ENCODE data around the gene ASIC4.

Gene ASIC4

GRCh38 chr2:219540784-219541504 is 26.7 kb downstream of the ASIC4 start:
- H3K4me3 ChIP-seq (ENCODE audit: low read length), result peak overlapping the region; percentile 90; the same call in 1 of the 2 replicates
- H4K20me1 ChIP-seq (ENCODE audit: control insufficient read depth, insufficient read depth, low read depth, low read length), result peaks cover 6% of the 10 kb centered on the region
- peaks cover 13% of the 10 kb centered on the region; the same call in 1 of the 2 replicates for H3K27me3 ChIP-seq (ENCODE audit: control insufficient read depth, low read length)
- peaks cover 22% of the 10 kb centered on the region for H3K4me1 ChIP-seq (ENCODE audit: control insufficient read depth, low read length)
- no peaks in the 10 kb centered on the region for H3F3A ChIP-seq (ENCODE audit: control insufficient read depth, insufficient read depth)
- H3K9me3 ChIP-seq (ENCODE audit: control insufficient read depth, insufficient read depth, low read length), result no peaks in the 10 kb centered on the region
- peak overlapping the region; percentile 74 for H3K4me2 ChIP-seq (ENCODE audit: low read length)
- H3K27ac ChIP-seq (ENCODE audit: low read depth, low read length), result no peak overlapping the region
- TF ChIP-seq EZH2phosphoT487 (IDR thresholded peaks at IDR 0.05; ENCODE audit: borderline replicate concordance, low read length), result no peak
- TF ChIP-seq, protein P1, sequence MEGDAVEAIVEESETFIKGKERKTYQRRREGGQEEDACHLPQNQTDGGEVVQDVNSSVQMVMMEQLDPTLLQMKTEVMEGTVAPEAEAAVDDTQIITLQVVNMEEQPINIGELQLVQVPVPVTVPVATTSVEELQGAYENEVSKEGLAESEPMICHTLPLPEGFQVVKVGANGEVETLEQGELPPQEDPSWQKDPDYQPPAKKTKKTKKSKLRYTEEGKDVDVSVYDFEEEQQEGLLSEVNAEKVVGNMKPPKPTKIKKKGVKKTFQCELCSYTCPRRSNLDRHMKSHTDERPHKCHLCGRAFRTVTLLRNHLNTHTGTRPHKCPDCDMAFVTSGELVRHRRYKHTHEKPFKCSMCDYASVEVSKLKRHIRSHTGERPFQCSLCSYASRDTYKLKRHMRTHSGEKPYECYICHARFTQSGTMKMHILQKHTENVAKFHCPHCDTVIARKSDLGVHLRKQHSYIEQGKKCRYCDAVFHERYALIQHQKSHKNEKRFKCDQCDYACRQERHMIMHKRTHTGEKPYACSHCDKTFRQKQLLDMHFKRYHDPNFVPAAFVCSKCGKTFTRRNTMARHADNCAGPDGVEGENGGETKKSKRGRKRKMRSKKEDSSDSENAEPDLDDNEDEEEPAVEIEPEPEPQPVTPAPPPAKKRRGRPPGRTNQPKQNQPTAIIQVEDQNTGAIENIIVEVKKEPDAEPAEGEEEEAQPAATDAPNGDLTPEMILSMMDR (IDR thresholded peaks at IDR 0.05; ENCODE audit: low read depth, low read length, poor library complexity, severe bottlenecking), result no peak
- H3K79me2 ChIP-seq (ENCODE audit: control insufficient read depth, low read length), result peaks cover 8% of the 10 kb centered on the region
- no peaks in the 10 kb centered on the region for H3K9me2 ChIP-seq (replicated peaks; ENCODE audit: control insufficient read depth, low read length)
- H3K36me3 ChIP-seq (ENCODE audit: control insufficient read depth, low read length), result peaks cover 25% of the 10 kb centered on the region

- Histone ChIP-seq H3K4me3 (ENCODE audit: low read length) (peak overlapping the region; percentile 90), H3K9me3 (ENCODE audit: control insufficient read depth, insufficient read depth, low read length) (no peaks in the 10 kb centered on the region)
- TF ChIP-seq EZH2phosphoT487 (IDR thresholded peaks at IDR 0.05; ENCODE audit: borderline replicate concordance, low read length), result no peak
- TF ChIP-seq, protein P1 (IDR thresholded peaks at IDR 0.05; ENCODE audit: low read depth, low read length, poor library complexity, severe bottlenecking), result peak; percentile 100
Measured at GRCh38 chr2:219541611-219542180, 27.4 kb downstream of the ASIC4 start.

GRCh38 chr2:219542931-219543595 is 28.8 kb downstream of the ASIC4 start:
- H3K4me3 ChIP-seq (ENCODE audit: low read length), result peak overlapping the region; percentile 90
- H3F3A ChIP-seq (ENCODE audit: control insufficient read depth, insufficient read depth), result no peaks in the 10 kb centered on the region
- peak overlapping the region; percentile 66 for H3K27ac ChIP-seq (ENCODE audit: low read depth, low read length)
- peaks cover 6% of the 10 kb centered on the region for H4K20me1 ChIP-seq (ENCODE audit: control insufficient read depth, insufficient read depth, low read depth, low read length)
- peaks cover 22% of the 10 kb centered on the region for H3K4me1 ChIP-seq (ENCODE audit: control insufficient read depth, low read length)
- H3K9me3 ChIP-seq (ENCODE audit: control insufficient read depth, insufficient read depth, low read length), result no peaks in the 10 kb centered on the region
- peaks cover 25% of the 10 kb centered on the region for H3K36me3 ChIP-seq (ENCODE audit: control insufficient read depth, low read length)
- H3K79me2 ChIP-seq (ENCODE audit: control insufficient read depth, low read length), result peaks cover 8% of the 10 kb centered on the region
- H3K27me3 ChIP-seq (ENCODE audit: control insufficient read depth, low read length), result peaks cover 15% of the 10 kb centered on the region; the same call in 1 of the 2 replicates
- peak overlapping the region; percentile 74 for H3K4me2 ChIP-seq (ENCODE audit: low read length)
- no peaks in the 10 kb centered on the region for H3K9me2 ChIP-seq (replicated peaks; ENCODE audit: control insufficient read depth, low read length)
- TF ChIP-seq, protein P1 (IDR thresholded peaks at IDR 0.05; ENCODE audit: low read depth, low read length, poor library complexity, severe bottlenecking), result no peak
- no peak for TF ChIP-seq EZH2phosphoT487 (IDR thresholded peaks at IDR 0.05; ENCODE audit: borderline replicate concordance, low read length)

More at GRCh38 chr2:219541611-219542180, 27.4 kb downstream of the ASIC4 start:
- H3K27ac ChIP-seq (ENCODE audit: low read depth, low read length), result no peak overlapping the region
- peaks cover 6% of the 10 kb centered on the region for H4K20me1 ChIP-seq (ENCODE audit: control insufficient read depth, insufficient read depth, low read depth, low read length)
- H3K9me2 ChIP-seq (replicated peaks; ENCODE audit: control insufficient read depth, low read length), result no peaks in the 10 kb centered on the region
- peaks cover 15% of the 10 kb centered on the region; the same call in 1 of the 2 replicates for H3K27me3 ChIP-seq (ENCODE audit: control insufficient read depth, low read length)
- H3F3A ChIP-seq (ENCODE audit: control insufficient read depth, insufficient read depth), result no peaks in the 10 kb centered on the region
- H3K4me2 ChIP-seq (ENCODE audit: low read length), result peak overlapping the region; percentile 74
- peaks cover 22% of the 10 kb centered on the region for H3K4me1 ChIP-seq (ENCODE audit: control insufficient read depth, low read length)
- peaks cover 25% of the 10 kb centered on the region for H3K36me3 ChIP-seq (ENCODE audit: control insufficient read depth, low read length)
- peaks cover 8% of the 10 kb centered on the region for H3K79me2 ChIP-seq (ENCODE audit: control insufficient read depth, low read length)

Data from DOHH2 (cell line).